Activated B cell treated with CpG ODN at 0.5 μM for 24 hours (primary cell): ENCODE results near the gene FADD. TPM values are rescaled to one million over a fixed set of nuclear protein-coding genes. Genes with fewer than 3 reads are reported as not detected.

Experiments
- ATAC-seq: fragments of 200-7000 bp; cut with Tn5 transposase; one replicate; pipeline ENCODE4 v1.10.0; 2021; ENCODE audit warnings: low read depth, mild to moderate bottlenecking, moderate library complexity
- CTCF ChIA-PET: fragments of 350-600 bp; sonication (Branson Sonifier 250); formaldehyde crosslinking; loops from one replicate; lab custom pipeline; 2021; ENCODE audit warnings: antibody characterized with exemption; lab: Charles Lee
- POLR2A ChIA-PET: fragments of 350-600 bp; sonication (Branson Sonifier 250); formaldehyde crosslinking; loops from one replicate; lab custom pipeline; 2021; ENCODE audit warnings: antibody characterized with exemption; lab: Charles Lee
- DNase-seq: peaks from one replicate; pipeline ENCODE4 v3.0.0; 2022
- H3K27ac Mint-ChIP-seq: one replicate; pipeline ENCODE4 v1.8.0; 2020; ENCODE audit warnings: mixed read lengths
- H3K27me3 Mint-ChIP-seq: one replicate; pipeline ENCODE4 v1.8.0; 2021; ENCODE audit warnings: mixed read lengths
- H3K36me3 Mint-ChIP-seq: one replicate; pipeline ENCODE4 v1.8.0; 2021; ENCODE audit warnings: low read depth, mixed read lengths
- H3K4me1 Mint-ChIP-seq: one replicate; pipeline ENCODE4 v1.8.0; 2021; ENCODE audit warnings: mixed read lengths
- H3K4me3 Mint-ChIP-seq: one replicate; pipeline ENCODE4 v1.8.0; 2020; ENCODE audit warnings: mild to moderate bottlenecking, mixed read lengths
- H3K9me3 Mint-ChIP-seq: one replicate; pipeline ENCODE4 v1.8.0; 2020; ENCODE audit warnings: mixed read lengths
- intact Hi-C: fragments of 100-400 bp; cut with micrococcal nuclease; formaldehyde crosslinking; loops from one replicate; pipeline ENCODE4 v1.15.1; 2024
- total RNA-seq: library from RNA; stranded (reverse); gene quantifications from 2 replicates; pipeline ENCODE4 v1.2.3, GENCODE V29; 2022
- TF ChIP-seq, protein P1 (sequence below): fragments of 200-600 bp; IDR thresholded peaks from one replicate; pipeline ENCODE4 v1.8.0; 2022; ENCODE audit warnings: antibody characterized with exemption, mild to moderate bottlenecking

FADD gene
- total RNA-seq, 1 donor from 2014 or later, result 31.2 TPM

DNA sequence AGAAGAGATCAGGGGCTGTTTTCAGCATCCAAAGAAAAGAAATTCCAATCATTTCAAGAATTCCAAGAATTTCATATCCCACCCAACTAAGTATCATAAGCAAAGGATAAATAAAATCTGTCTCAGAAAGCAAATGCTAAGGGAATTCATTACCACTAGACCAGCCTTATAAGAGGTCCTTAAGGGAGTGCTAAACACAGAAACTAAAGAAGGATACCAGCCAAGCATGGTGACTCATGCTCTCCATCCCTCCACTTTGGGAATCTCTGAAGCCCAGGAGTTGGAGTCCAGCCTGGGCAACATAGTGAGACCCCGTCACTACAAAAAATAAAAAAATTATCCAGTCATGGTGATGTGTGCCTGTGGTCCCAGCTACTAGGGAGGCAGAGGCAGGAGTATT, 17.8 kb downstream of the FADD start:
- TF ChIP-seq, protein P1, sequence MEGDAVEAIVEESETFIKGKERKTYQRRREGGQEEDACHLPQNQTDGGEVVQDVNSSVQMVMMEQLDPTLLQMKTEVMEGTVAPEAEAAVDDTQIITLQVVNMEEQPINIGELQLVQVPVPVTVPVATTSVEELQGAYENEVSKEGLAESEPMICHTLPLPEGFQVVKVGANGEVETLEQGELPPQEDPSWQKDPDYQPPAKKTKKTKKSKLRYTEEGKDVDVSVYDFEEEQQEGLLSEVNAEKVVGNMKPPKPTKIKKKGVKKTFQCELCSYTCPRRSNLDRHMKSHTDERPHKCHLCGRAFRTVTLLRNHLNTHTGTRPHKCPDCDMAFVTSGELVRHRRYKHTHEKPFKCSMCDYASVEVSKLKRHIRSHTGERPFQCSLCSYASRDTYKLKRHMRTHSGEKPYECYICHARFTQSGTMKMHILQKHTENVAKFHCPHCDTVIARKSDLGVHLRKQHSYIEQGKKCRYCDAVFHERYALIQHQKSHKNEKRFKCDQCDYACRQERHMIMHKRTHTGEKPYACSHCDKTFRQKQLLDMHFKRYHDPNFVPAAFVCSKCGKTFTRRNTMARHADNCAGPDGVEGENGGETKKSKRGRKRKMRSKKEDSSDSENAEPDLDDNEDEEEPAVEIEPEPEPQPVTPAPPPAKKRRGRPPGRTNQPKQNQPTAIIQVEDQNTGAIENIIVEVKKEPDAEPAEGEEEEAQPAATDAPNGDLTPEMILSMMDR, result no peak
- ATAC-seq, result no peak
- H3K27me3 Mint-ChIP-seq, result peaks cover 37% of the 10 kb centered on the region
- intact Hi-C loops, result no loop called here
- ChIA-PET CTCF (no interaction called here), POLR2A (no interaction called here)
- no peaks in the 10 kb centered on the region for H3K36me3 Mint-ChIP-seq
- no peaks in the 10 kb centered on the region for H3K9me3 Mint-ChIP-seq
- no peak overlapping the region for H3K27ac Mint-ChIP-seq
- DNase-seq, result no peak
- H3K4me3 Mint-ChIP-seq, result no peak overlapping the region
- H3K4me1 Mint-ChIP-seq, result no peaks in the 10 kb centered on the region

DNA sequence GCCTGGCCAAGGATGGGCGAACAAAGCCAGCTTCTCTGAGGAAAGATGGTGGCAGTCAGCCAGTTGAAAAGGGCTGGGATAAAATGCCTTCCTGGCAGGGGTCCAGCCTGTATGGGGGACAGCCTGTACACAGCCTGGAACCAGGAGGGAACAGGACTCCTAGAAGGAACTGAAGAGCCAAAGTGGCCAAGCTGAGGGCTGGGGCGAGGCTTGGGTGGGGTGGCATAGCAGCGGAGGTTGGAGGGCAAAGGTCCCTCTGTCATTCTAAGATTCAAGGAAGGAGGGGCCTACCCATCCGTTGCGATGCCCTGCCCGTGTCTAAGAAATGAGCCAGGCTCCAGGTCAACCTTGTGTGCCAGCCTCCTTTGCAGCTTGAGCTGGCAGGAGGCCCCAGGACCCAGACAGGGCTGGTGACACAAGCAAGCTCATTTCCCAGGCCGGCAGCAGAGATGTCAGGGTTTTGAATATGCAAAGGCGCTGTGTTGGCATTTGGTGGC, 22.6 kb downstream of the FADD start:
- Mint-ChIP-seq H3K27ac (no peak overlapping the region), H3K4me3 (no peak overlapping the region), H3K9me3 (no peaks in the 10 kb centered on the region), H3K4me1 (no peaks in the 10 kb centered on the region), H3K27me3 (peaks cover 12% of the 10 kb centered on the region), H3K36me3 (no peaks in the 10 kb centered on the region)
- no peak for DNase-seq
- no peak for ATAC-seq
- ChIA-PET CTCF (no interaction called here), POLR2A (no interaction called here)
- TF ChIP-seq, protein P1, result no peak
- intact Hi-C loops, result no loop called here

DNA sequence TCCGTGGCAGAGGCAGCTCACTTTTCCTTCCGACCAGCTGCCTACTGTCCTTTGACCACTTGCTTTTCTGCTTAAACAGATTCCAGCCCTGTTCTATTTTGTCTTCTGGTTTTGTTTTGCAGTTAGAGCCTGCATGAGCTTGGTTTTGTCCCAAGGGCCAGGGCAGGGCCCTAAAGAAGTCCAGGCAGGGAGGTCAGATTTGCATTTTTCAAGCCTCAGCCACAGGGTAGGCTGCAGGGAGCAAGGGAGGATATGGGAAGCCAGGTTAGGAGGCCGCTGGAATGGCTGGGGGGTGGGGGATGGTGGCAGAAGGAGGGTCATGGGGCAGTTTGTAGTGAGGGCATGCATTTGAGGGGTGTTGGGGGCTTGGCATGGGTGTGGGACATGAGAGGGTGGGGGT, 23.1 kb downstream of the FADD start:
- TF ChIP-seq, protein P1, result no peak
- peaks cover 10% of the 10 kb centered on the region for H3K27me3 Mint-ChIP-seq
- no peaks in the 10 kb centered on the region for H3K4me1 Mint-ChIP-seq
- POLR2A ChIA-PET, result no interaction called here
- ATAC-seq (no peak), DNase-seq (no peak)
- no peaks in the 10 kb centered on the region for H3K9me3 Mint-ChIP-seq
- no peak overlapping the region for H3K4me3 Mint-ChIP-seq
- no peaks in the 10 kb centered on the region for H3K36me3 Mint-ChIP-seq
- no peak overlapping the region for H3K27ac Mint-ChIP-seq
- intact Hi-C loops, result no loop called here
- CTCF ChIA-PET, result no interaction called here

DNA sequence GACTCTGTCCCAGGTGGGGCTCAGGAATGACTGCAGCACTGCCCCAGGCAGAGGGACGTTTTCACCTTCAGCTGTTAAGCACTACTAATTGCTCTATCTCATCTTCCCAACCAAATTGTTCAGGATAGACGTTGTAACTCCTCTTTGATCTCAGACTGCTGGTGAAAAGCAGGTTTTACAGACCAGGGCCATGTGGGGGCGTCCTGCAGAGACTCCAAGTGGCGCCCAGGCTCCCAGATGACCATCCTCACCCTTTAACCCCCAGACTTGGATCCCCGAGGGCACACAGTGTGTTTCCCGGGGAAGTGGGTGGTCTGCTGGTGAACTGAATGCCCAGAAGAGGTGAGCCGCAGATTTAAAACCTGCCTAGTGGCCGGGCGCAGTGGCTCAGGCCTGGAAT, 23.9 kb downstream of the FADD start:
- H3K9me3 Mint-ChIP-seq, result no peaks in the 10 kb centered on the region
- intact Hi-C loops, result no loop called here
- no peak overlapping the region for H3K4me3 Mint-ChIP-seq
- H3K36me3 Mint-ChIP-seq, result no peaks in the 10 kb centered on the region
- TF ChIP-seq, protein P1, result no peak
- no peak overlapping the region for H3K27ac Mint-ChIP-seq
- no peak for DNase-seq
- peaks cover 10% of the 10 kb centered on the region for H3K27me3 Mint-ChIP-seq
- no peaks in the 10 kb centered on the region for H3K4me1 Mint-ChIP-seq
- ChIA-PET CTCF (no interaction called here), POLR2A (no interaction called here)
- ATAC-seq, result no peak

DNA sequence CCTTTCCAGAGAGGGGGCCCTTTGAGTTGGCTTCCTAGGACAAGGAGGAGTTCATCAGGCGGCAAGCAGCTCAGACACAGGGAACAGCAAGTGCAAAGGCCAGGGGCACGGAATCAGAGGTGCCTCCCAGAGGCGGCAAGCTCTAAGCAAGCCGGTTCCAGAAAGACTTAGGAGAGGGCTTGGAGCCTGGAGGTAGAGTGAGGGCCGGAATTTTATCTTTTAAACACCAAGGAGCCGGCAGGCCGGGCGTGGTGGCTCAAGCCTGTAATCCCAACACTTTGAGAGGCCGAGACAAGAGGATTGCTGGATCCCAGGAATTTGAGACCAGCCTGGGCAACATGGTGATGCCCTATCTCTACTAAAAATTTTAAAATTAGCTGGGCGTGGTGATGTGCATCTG, 26.6 kb downstream of the FADD start:
- H3K4me3 Mint-ChIP-seq, result no peak overlapping the region
- intact Hi-C loops, result no loop called here

More for the DNA sequence above, 26.6 kb downstream of the FADD start:
- no peaks in the 10 kb centered on the region for H3K4me1 Mint-ChIP-seq
- ATAC-seq (no peak), DNase-seq (no peak)
- no peak overlapping the region for H3K27ac Mint-ChIP-seq
- TF ChIP-seq, protein P1, result no peak
- H3K27me3 Mint-ChIP-seq, result peaks cover 9% of the 10 kb centered on the region
- no peaks in the 10 kb centered on the region for H3K36me3 Mint-ChIP-seq
- ChIA-PET CTCF (no interaction called here), POLR2A (no interaction called here)
- no peaks in the 10 kb centered on the region for H3K9me3 Mint-ChIP-seq
